ENCODE data around the gene TTC16. TPM values are rescaled to one million over a fixed set of nuclear protein-coding genes. Genes with fewer than 3 reads are reported as not detected.

TTC16 gene
- total RNA-seq, 1 experiment from 2014 or later, result not detected

- Histone ChIP-seq H3K14ac (ENCODE audit: insufficient read depth, low read length) (no peak overlapping the region), H3K9me3 (ENCODE audit: control insufficient read depth, low read depth, low read length) (no peaks in the 10 kb centered on the region), H4K91ac (ENCODE audit: insufficient read length, low read depth, low read length) (no peak overlapping the region), H3K18ac (ENCODE audit: insufficient read length, low read depth, low read length) (no peak overlapping the region), H3K9ac (ENCODE audit: extremely low read depth, insufficient read length, low read length) (no peak overlapping the region), H3K23ac (ENCODE audit: insufficient read length, low read depth, low read length) (no peak overlapping the region), H4K20me1 (ENCODE audit: control insufficient read depth, insufficient read depth, insufficient read length) (no peaks in the 10 kb centered on the region), H3K79me1 (ENCODE audit: insufficient read depth, low read depth, low read length, poor library complexity, severe bottlenecking) (no peaks in the 10 kb centered on the region), H2BK120ac (ENCODE audit: low read depth, low read length, poor library complexity, severe bottlenecking) (no peak overlapping the region), H2BK12ac (ENCODE audit: insufficient read length, low read depth, low read length) (no peak overlapping the region), H3K4me2 (ENCODE audit: insufficient read depth, insufficient read length, low read length) (no peak overlapping the region), H3K4me1 (ENCODE audit: insufficient read depth, low read length) (peaks cover 8% of the 10 kb centered on the region), H3K27ac (ENCODE audit: insufficient read length, low read depth, low read length) (no peak overlapping the region), H2BK5ac (ENCODE audit: insufficient read length, low read length) (no peak overlapping the region), H3K4ac (ENCODE audit: low read depth, low read length) (no peak overlapping the region), H4K8ac (replicated peaks; ENCODE audit: insufficient read length, low read depth, low read length) (no peak overlapping the region), H2AFZ (ENCODE audit: low read length) (no peak overlapping the region), H3K79me2 (ENCODE audit: insufficient read depth, low read length) (no peaks in the 10 kb centered on the region), H2AK5ac (ENCODE audit: insufficient read length, low read length) (no peak overlapping the region), H2BK20ac (ENCODE audit: low read depth, low read length, poor library complexity, severe bottlenecking) (no peak overlapping the region), H3K56ac (ENCODE audit: insufficient read length, low read depth, low read length) (no peak overlapping the region), H3T11ph (ENCODE audit: low read length) (no peak overlapping the region), H2BK15ac (ENCODE audit: low read depth, low read length) (no peak overlapping the region), H3K23me2 (ENCODE audit: insufficient read length, low read depth, low read length, poor library complexity, severe bottlenecking) (peaks cover 8% of the 10 kb centered on the region), H4K5ac (ENCODE audit: insufficient read length, low read depth, low read length) (no peak overlapping the region), H3K27me3 (ENCODE audit: insufficient read depth, low read length) (no peaks in the 10 kb centered on the region)
- Mint-ChIP-seq H3K27me3 (ENCODE audit: low read depth) (peaks cover 6% of the 10 kb centered on the region), H3K4me1 (peaks cover 30 to 40% of the 10 kb centered on the region in 2 experiments), H3K27ac (no peak overlapping the region), H3K36me3 (ENCODE audit: insufficient read depth in 1 of 3, low read depth in 3 of 3) (no peaks in the 10 kb centered on the region), H3K4me3 (no peak overlapping the region), H3K9me3 (no peaks in the 10 kb centered on the region)
- TF ChIP-seq CTCF (conservative IDR thresholded peaks at IDR 0.05), result no peak
- no CpG with 5 or more reads among the region's 5 CpGs for WGBS (ENCODE audit: extremely low coverage, insufficient read length, low lambda C conversion rate)
- DNase-seq, result no peak
These were observed 56.7 kb downstream of the TTC16 start for GRCh38 chr9:127772603-127773002.
